Epithelial cell of proximal tubule (primary cell): ENCODE results near the gene AUTS2. TPM values are rescaled to one million over a fixed set of nuclear protein-coding genes. Genes with fewer than 3 reads are reported as not detected.

ENCODE experiments used
- DNase-seq: peaks from one replicate; pipeline ENCODE4 v3.0.0-alpha.2; 2011; ENCODE audit warnings: low read depth
- H3K4me3 ChIP-seq: 2 replicates; pipeline ENCODE4 v1.5.1; 2011; ENCODE audit warnings: low read depth, mild to moderate bottlenecking, low read length
- CTCF ChIP-seq: conservative IDR thresholded peaks from 2 replicates; pipeline ENCODE4 v1.5.1; 2012; ENCODE audit warnings: low read depth, mild to moderate bottlenecking, low read length
- total RNA-seq: library from RNA; depleted of rRNA; stranded (reverse); fragments of >200 nt; gene quantifications from 2 replicates; pipeline ENCODE4 v1.2.3, GENCODE V29; 2015

AUTS2 gene
- total RNA-seq, 1 donor from 2014 or later, result 10.0 TPM

- H3K4me3 ChIP-seq, result no peak overlapping the region
- TF ChIP-seq CTCF, result no peak
- DNase-seq, result no peak
These were observed 32.0 kb downstream of the AUTS2 start for GRCh38 chr7:69630292-69630691.

GRCh38 chr7:69631131-69631530, 32.9 kb downstream of the AUTS2 start:
- H3K4me3 ChIP-seq, result no peak overlapping the region
- TF ChIP-seq CTCF, result no peak
- DNase-seq, result no peak

- no peak for DNase-seq
- TF ChIP-seq CTCF, result no peak
- H3K4me3 ChIP-seq, result no peak overlapping the region
These were observed 34.0 kb downstream of the AUTS2 start for GRCh38 chr7:69632280-69632679.

- TF ChIP-seq CTCF, result no peak
- DNase-seq, result no peak
- H3K4me3 ChIP-seq, result no peak overlapping the region
These were observed 35.0 kb downstream of the AUTS2 start for GRCh38 chr7:69633122-69633831.

- H3K4me3 ChIP-seq, result no peak overlapping the region
- DNase-seq, result no peak
- no peak for TF ChIP-seq CTCF
These were observed 37.4 kb downstream of the AUTS2 start for GRCh38 chr7:69635555-69636185.

- TF ChIP-seq CTCF, result no peak
- H3K4me3 ChIP-seq, result no peak overlapping the region
- DNase-seq, result no peak
These were observed 40.4 kb downstream of the AUTS2 start for GRCh38 chr7:69638674-69639073.

- DNase-seq, result no peak
- no peak for TF ChIP-seq CTCF
- no peak overlapping the region for H3K4me3 ChIP-seq
These were observed 41.9 kb downstream of the AUTS2 start for GRCh38 chr7:69640216-69640615.
